Duodenal mucosa (tissue), 2 donors: ENCODE results near the gene AXDND1.
A peak's percentile ranks its signal among the peaks of the same experiment; 100 is the strongest.
"Not testable (repeated sequence)": the region's sequence is repeated elsewhere in the genome, so short reads cannot be mapped to it uniquely, and the experiment has no call there.

Experiments used
- H3K27ac ChIP-seq: one replicate; pipeline ENCODE4 v1.7.0; 2013; ENCODE audit warnings: low read depth, low read length
- H3K27me3 ChIP-seq, 2 donors: one replicate each; pipeline ENCODE4 v1.7.0; 2013; ENCODE audit warnings: low read length in 2 of 2, control low read depth in 1 of 2; ENCODE audit not compliant: insufficient read depth in 2 of 2, control insufficient read depth in 1 of 2
- H3K36me3 ChIP-seq, 2 donors: one replicate each; pipeline ENCODE4 v1.7.0; 2013; ENCODE audit warnings: low read length in 2 of 2, control low read depth in 1 of 2; ENCODE audit not compliant: insufficient read depth in 2 of 2, control insufficient read depth in 1 of 2
- H3K4me1 ChIP-seq, 2 donors: one replicate each; pipeline ENCODE4 v1.7.0; 2013; ENCODE audit warnings: low read length in 2 of 2, control low read depth in 1 of 2; ENCODE audit not compliant: insufficient read depth in 2 of 2, control insufficient read depth in 1 of 2
- H3K4me3 ChIP-seq, 2 donors: one replicate each; pipeline ENCODE4 v1.7.0; 2013; ENCODE audit warnings: low read length in 2 of 2, low read depth in 1 of 2
- H3K9ac ChIP-seq, 2 donors: one replicate each; pipeline ENCODE4 v1.7.0; 2013; ENCODE audit warnings: low read length in 2 of 2, low read depth in 1 of 2
- H3K9me3 ChIP-seq, 2 donors: one replicate each; pipeline ENCODE4 v1.7.0; 2013; ENCODE audit warnings: low read length in 2 of 2, control low read depth in 1 of 2; ENCODE audit not compliant: control insufficient read depth in 1 of 2

AXDND1 gene

DNA sequence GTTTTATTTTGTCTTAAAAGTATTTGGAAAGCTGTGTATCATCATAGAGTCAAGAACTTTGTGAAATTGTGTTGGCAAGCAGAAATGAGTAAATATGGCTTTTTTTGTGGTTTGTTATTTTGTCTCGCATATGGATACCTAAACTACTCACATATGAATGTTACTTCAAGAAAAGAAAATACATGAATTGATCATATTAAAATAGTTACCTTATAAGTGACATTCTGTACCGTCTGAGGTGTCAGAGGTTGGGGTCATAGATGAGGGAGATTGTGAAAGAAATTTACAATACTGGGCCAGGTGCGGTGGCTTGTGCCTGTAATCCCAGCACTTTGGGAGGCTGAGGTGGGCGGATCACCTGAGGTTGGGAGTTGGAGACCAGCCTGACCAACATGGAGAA is 31.3 kb upstream of the AXDND1 start:
- Histone ChIP-seq H3K4me1 (peaks cover 6 to 7% of the 10 kb centered on the region in 2 donors), H3K36me3 (peaks cover 0 to 3% of the 10 kb centered on the region in 2 donors)

GRCh38 chr1:179337288-179337687 is 28.5 kb upstream of the AXDND1 start:
- Histone ChIP-seq H3K27ac (no peak overlapping the region), H3K9me3 (no peaks in the 10 kb centered on the region), H3K27me3 (no peaks in the 10 kb centered on the region), H3K36me3 (peaks cover 0 to 7% of the 10 kb centered on the region in 2 donors), H3K9ac (no peak overlapping the region), H3K4me3 (peak overlapping the region in 1 of 2 donors; percentile 0), H3K4me1 (peaks cover 6 to 7% of the 10 kb centered on the region in 2 donors)

More for the DNA sequence above, 31.3 kb upstream of the AXDND1 start:
- no peak overlapping the region for H3K9ac ChIP-seq
- peaks cover 0 to 5% of the 10 kb centered on the region in 2 donors for H3K9me3 ChIP-seq
- H3K4me3 ChIP-seq: no peak overlapping the region
- H3K27ac ChIP-seq: no peak overlapping the region
- no peaks in the 10 kb centered on the region for H3K27me3 ChIP-seq

DNA sequence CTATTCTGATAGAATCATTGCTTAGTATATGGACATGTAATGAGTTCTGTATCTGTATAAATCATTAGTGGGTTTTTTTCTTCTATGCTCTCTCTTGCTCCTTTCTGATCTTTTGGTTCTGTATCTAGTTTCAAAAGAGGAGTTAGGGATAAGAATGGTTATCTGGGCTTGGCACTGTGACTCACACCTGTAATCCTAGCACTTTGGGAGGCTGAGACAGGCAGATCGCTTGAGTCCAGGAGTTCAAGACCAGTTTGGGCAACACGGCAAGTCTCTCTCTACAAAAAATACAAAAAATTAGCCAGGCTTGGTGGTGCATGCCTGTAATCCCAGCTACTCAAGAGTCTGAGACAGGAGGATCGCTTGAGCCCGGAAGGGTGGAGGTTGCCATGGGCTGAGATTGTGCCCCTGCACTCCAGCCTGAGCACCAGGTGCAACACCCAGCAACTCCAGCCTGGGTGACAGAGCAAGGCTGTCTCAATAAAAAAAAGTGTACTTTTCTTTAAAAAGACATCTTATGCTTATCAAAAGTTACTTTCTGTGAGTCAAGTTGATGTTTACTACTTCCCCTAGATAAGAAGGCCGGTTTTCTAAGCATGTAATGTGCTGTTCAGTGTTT is 27.7 kb upstream of the AXDND1 start:
- Histone ChIP-seq H3K9ac (no peak overlapping the region), H3K9me3 (no peaks in the 10 kb centered on the region), H3K36me3 (peaks cover 0 to 11% of the 10 kb centered on the region in 2 donors), H3K4me3 (no peak overlapping the region), H3K27ac (no peak overlapping the region), H3K4me1 (peaks cover 6 to 7% of the 10 kb centered on the region in 2 donors), H3K27me3 (no peaks in the 10 kb centered on the region)

- Histone ChIP-seq H3K9me3 (no peaks in the 10 kb centered on the region), H3K4me1 (peaks cover 6 to 7% of the 10 kb centered on the region in 2 donors), H3K27me3 (no peaks in the 10 kb centered on the region), H3K4me3 (no peak overlapping the region), H3K27ac (no peak overlapping the region), H3K9ac (no peak overlapping the region), H3K36me3 (peaks cover 11 to 25% of the 10 kb centered on the region in 2 donors)
Measured at GRCh38 chr1:179340918-179341317, 24.9 kb upstream of the AXDND1 start.

- Histone ChIP-seq H3K4me3 (no peak overlapping the region), H3K9me3 (no peaks in the 10 kb centered on the region), H3K27ac (no peak overlapping the region), H3K27me3 (no peaks in the 10 kb centered on the region), H3K9ac (no peak overlapping the region), H3K4me1 (peaks cover 4 to 6% of the 10 kb centered on the region in 2 donors), H3K36me3 (peaks cover 16 to 30% of the 10 kb centered on the region in 2 donors)
Measured at GRCh38 chr1:179341943-179342547, 23.7 kb upstream of the AXDND1 start.

DNA sequence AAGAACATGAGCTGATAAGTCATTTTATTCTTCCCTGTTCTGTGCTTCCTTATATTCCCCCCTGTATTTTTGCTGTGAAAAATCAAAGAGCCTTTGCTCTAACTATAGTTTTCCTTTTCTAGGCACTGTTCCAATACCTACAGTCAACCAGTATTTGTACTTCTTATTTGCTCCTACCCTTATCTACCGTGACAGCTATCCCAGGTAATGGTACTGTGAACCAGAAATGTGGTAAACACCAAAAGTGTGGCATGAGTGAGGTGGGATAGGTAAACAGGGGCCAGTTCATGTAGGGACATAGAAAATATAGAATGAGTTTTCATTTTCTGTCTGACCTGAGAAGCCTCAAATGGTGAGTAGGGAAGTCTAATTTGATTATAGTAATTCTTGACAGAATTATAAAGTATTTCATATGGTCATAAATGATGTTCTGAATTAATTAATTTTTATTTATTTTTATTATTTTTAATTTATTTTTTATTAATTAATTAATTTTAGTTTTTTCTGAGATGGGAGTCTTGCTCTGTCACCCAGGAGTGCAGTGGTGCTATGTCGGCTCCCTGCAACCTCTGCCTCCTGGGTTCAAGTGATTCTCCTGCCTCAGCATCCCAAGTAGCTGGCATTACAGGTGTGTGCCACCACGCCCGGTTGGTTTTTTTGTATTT is 22.9 kb upstream of the AXDND1 start:
- H3K9me3 ChIP-seq: no peaks in the 10 kb centered on the region
- no peaks in the 10 kb centered on the region for H3K27me3 ChIP-seq
- H3K27ac ChIP-seq: no peak overlapping the region
- peaks cover 3 to 5% of the 10 kb centered on the region in 2 donors for H3K4me1 ChIP-seq
- no peak overlapping the region for H3K9ac ChIP-seq
- H3K4me3 ChIP-seq: no peak overlapping the region
- H3K36me3 ChIP-seq: peaks cover 19 to 32% of the 10 kb centered on the region in 2 donors

DNA sequence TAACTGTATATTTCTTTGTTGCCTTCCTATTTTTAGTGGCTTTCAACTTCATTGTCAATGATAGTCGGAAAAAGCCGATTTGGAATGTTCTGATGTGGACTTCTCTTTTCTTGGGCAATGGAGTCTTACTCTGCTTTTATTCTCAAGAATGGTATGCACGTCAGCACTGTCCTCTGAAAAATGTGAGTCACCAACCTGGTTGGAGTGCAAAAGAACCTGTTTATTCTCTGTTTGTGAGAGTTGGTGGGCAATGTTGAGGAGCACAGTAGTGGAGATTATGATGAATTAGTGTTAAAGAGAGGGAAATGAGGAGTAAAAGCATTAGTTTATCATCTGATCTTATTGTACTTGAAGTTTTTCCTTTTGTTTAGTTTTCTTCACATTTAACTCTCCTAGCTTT is 14.5 kb upstream of the AXDND1 start:
- Histone ChIP-seq H3K9me3 (no peaks in the 10 kb centered on the region), H3K27me3 (no peaks in the 10 kb centered on the region), H3K9ac (no peak overlapping the region), H3K27ac (no peak overlapping the region), H3K4me1 (no peaks in the 10 kb centered on the region), H3K36me3 (peaks cover 21 to 36% of the 10 kb centered on the region in 2 donors), H3K4me3 (no peak overlapping the region)

DNA sequence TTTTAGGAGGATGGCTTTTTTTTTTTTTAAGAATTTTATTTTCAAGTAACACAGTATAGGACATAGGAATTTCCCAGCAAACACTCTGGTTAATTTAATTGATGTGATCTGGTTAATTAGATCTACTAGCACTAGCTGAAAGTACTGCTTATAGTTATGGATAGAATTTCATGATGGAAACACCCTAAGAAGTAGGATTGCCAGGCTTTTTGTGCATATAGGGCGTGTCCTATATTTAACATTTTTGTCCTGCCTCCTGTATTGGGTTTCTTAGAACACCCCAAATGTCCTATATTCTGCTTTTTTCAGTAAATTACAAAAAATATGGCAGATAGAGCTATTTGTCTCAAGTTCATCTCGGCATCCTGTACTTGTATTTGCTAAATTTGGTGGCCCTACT is 13.5 kb upstream of the AXDND1 start:
- no peak overlapping the region for H3K9ac ChIP-seq
- H3K27ac ChIP-seq: no peak overlapping the region
- no peaks in the 10 kb centered on the region for H3K9me3 ChIP-seq
- H3K4me3 ChIP-seq: no peak overlapping the region
- H3K4me1 ChIP-seq: no peaks in the 10 kb centered on the region
- peaks cover 16 to 32% of the 10 kb centered on the region in 2 donors for H3K36me3 ChIP-seq
- no peaks in the 10 kb centered on the region for H3K27me3 ChIP-seq

DNA sequence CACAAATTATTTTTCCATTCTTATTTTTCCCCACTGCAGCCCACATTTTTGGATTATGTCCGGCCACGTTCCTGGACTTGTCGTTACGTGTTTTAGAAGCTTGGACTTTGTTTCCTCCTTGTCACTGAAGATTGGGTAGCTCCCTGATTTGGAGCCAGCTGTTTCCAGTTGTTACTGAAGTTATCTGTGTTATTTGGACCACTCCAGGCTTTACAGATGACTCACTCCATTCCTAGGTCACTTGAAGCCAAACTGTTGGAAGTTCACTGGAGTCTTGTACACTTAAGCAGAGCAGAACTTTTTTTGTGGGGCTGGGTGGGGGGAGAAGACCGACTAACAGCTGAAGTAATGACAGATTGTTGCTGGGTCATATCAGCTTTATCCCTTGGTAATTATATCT is 12.2 kb upstream of the AXDND1 start:
- Histone ChIP-seq H3K27ac (no peak overlapping the region), H3K9ac (no peak overlapping the region), H3K9me3 (no peaks in the 10 kb centered on the region), H3K36me3 (peaks cover 9 to 24% of the 10 kb centered on the region in 2 donors), H3K4me1 (no peaks in the 10 kb centered on the region), H3K27me3 (no peaks in the 10 kb centered on the region), H3K4me3 (no peak overlapping the region)

DNA sequence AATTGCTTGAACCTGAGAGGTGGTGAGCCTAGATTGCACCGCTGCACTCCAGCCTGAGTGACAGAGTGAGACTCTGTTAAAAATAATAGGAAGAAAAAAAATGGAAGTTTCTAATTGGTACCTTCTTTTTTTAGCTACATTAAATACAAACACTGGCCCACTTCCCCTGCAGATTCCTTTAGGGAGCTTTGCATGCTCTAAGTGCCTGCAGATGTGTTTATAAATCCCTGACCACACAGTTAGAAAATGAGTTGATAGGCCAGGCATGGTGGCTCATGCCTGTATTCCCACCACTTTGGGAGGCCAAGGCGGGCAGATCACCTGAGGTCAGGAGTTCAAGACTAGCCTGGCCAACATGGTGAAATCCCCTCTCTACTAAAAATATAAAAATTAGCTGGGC is 4.1 kb upstream of the AXDND1 start:
- H3K4me1 ChIP-seq, H3K36me3 ChIP-seq, H3K27ac ChIP-seq, H3K9ac ChIP-seq, H3K27me3 ChIP-seq, H3K4me3 ChIP-seq, H3K9me3 ChIP-seq: not testable (repeated sequence)
